MCF 10A (cell line): Measurements from ENCODE around the gene HYKK. TPM values are rescaled to one million over a fixed set of nuclear protein-coding genes. Genes with fewer than 3 reads are reported as not detected.

Experiments
- BruUV-seq: library from RNA; stranded (reverse); fragments of 400-500 nt; replicated peaks from 2 replicates; lab custom pipeline; 2021; lab: Mats Ljungman, UMichigan
- CTCF ChIA-PET: fragments of 300-600 bp; sonication (Branson Sonifier 250); formaldehyde crosslinking; extraction: SDS; loops from one replicate; lab custom pipeline; 2021; ENCODE audit warnings: antibody characterized with exemption, inconsistent platforms; lab: Yijun Ruan, JAX
- POLR2A ChIA-PET: fragments of 300-600, 350-650 bp; sonication (Branson Sonifier 250); formaldehyde crosslinking; extraction: SDS; loops from one replicate; lab custom pipeline; 2020; ENCODE audit warnings: antibody characterized with exemption, inconsistent platforms; lab: Yijun Ruan, JAX
- DNase-seq: peaks from one replicate; pipeline ENCODE4 v3.0.0-alpha.2; 2018; ENCODE audit not compliant: unreplicated experiment
- H3K27ac Mint-ChIP-seq: one replicate; pipeline ENCODE4 v1.8.0; 2022; ENCODE audit warnings: mild to moderate bottlenecking, low read depth, mixed read lengths; ENCODE audit not compliant: unreplicated experiment
- H3K27me3 Mint-ChIP-seq: one replicate; pipeline ENCODE4 v1.8.0; 2022; ENCODE audit warnings: mixed read lengths; ENCODE audit not compliant: insufficient read depth, unreplicated experiment
- H3K36me3 Mint-ChIP-seq: one replicate; pipeline ENCODE4 v1.8.0; 2022; ENCODE audit warnings: mild to moderate bottlenecking, moderate library complexity, mixed read lengths; ENCODE audit not compliant: insufficient read depth, unreplicated experiment
- H3K4me1 Mint-ChIP-seq: one replicate; pipeline ENCODE4 v1.8.0; 2022; ENCODE audit warnings: mixed read lengths; ENCODE audit not compliant: insufficient read depth, unreplicated experiment
- H3K4me3 Mint-ChIP-seq: one replicate; pipeline ENCODE4 v1.8.0; 2022; ENCODE audit warnings: mild to moderate bottlenecking, moderate library complexity, mixed read lengths; ENCODE audit not compliant: unreplicated experiment
- H3K9me3 Mint-ChIP-seq: one replicate; pipeline ENCODE4 v1.8.0; 2022; ENCODE audit warnings: mixed read lengths; ENCODE audit not compliant: unreplicated experiment
- intact Hi-C: fragments of 100-400 bp; cut with micrococcal nuclease; formaldehyde crosslinking; loops from 2 replicates; pipeline ENCODE4 v1.14.1; 2022
- total RNA-seq: library from RNA; stranded (reverse); gene quantifications from 2 replicates; pipeline ENCODE4 v1.2.3, GENCODE V29; 2022
- TF ChIP-seq, protein P1 (sequence below): fragments of 200-600 bp; IDR thresholded peaks from one replicate; pipeline ENCODE4 v1.8.0; 2022; ENCODE audit warnings: antibody characterized with exemption, mild to moderate bottlenecking; ENCODE audit not compliant: unreplicated experiment

Gene HYKK
- total RNA-seq, 1 experiment from 2014 or later, result 1.2 TPM

DNA sequence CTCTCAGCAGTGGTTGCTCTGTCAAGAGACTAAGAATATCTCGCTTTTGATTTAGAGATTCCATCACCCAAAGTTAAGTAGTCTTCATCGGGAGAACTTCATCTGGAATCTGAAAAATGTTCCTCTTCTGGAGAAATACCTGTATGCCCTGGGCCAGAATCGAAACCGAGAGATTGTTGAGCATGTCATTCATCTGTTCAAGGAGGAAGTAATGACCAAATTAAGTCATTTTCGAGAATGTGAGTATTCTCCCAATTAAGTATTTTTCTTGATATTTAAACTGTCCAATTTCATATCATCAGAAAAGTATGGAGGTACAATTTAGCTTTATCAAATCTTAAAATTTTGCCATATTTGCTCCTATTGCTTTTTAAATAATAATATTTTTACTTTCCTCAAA lies 19.9 kb downstream of the HYKK start:
- POLR2A ChIA-PET, result no interaction called here
- TF ChIP-seq, protein P1, sequence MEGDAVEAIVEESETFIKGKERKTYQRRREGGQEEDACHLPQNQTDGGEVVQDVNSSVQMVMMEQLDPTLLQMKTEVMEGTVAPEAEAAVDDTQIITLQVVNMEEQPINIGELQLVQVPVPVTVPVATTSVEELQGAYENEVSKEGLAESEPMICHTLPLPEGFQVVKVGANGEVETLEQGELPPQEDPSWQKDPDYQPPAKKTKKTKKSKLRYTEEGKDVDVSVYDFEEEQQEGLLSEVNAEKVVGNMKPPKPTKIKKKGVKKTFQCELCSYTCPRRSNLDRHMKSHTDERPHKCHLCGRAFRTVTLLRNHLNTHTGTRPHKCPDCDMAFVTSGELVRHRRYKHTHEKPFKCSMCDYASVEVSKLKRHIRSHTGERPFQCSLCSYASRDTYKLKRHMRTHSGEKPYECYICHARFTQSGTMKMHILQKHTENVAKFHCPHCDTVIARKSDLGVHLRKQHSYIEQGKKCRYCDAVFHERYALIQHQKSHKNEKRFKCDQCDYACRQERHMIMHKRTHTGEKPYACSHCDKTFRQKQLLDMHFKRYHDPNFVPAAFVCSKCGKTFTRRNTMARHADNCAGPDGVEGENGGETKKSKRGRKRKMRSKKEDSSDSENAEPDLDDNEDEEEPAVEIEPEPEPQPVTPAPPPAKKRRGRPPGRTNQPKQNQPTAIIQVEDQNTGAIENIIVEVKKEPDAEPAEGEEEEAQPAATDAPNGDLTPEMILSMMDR, result no peak
- H3K4me1 Mint-ChIP-seq, result no peaks in the 10 kb centered on the region
- no peaks in the 10 kb centered on the region for H3K27me3 Mint-ChIP-seq
- no peak for DNase-seq
- H3K9me3 Mint-ChIP-seq, result no peaks in the 10 kb centered on the region
- H3K36me3 Mint-ChIP-seq, result no peaks in the 10 kb centered on the region
- H3K27ac Mint-ChIP-seq, result no peak overlapping the region
- no TSS peak for BruUV-seq
- H3K4me3 Mint-ChIP-seq, result no peak overlapping the region
- CTCF ChIA-PET, result interaction anchor here (1.1 kb wide), 1 partner anchor 106 kb away, joined by 3 read pairs; no protein-coding TSS in a partner anchor
- intact Hi-C loops, result no loop called here

DNA sequence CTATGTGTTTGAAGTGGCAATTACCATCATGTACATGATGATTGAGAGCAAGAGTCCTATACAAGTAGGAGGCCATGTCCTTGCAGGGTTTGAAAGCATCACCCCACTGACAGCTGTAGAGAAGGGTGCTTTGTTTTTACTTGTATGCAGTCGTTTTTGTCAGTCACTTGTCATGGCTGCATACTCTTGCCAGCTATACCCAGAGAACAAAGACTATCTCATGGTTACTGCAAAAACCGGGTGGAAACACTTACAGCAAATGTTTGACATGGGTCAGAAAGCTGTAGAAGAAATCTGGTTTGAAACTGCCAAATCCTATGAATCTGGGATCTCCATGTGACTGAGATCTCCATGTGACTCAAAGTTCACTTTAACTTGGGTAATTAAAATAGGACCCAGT lies 26.0 kb downstream of the HYKK start:
- TF ChIP-seq, protein P1, result no peak
- Mint-ChIP-seq H3K36me3 (no peaks in the 10 kb centered on the region), H3K27ac (no peak overlapping the region), H3K27me3 (no peaks in the 10 kb centered on the region), H3K9me3 (no peaks in the 10 kb centered on the region), H3K4me1 (no peaks in the 10 kb centered on the region), H3K4me3 (no peak overlapping the region)
- POLR2A ChIA-PET, result no interaction called here
- BruUV-seq, result no TSS peak
- DNase-seq, result no peak
- CTCF ChIA-PET, result interaction anchor here (0.6 kb wide), 1 partner anchor 377 kb away, joined by 3 read pairs; no protein-coding TSS in a partner anchor
- intact Hi-C loops, result no loop called here

DNA sequence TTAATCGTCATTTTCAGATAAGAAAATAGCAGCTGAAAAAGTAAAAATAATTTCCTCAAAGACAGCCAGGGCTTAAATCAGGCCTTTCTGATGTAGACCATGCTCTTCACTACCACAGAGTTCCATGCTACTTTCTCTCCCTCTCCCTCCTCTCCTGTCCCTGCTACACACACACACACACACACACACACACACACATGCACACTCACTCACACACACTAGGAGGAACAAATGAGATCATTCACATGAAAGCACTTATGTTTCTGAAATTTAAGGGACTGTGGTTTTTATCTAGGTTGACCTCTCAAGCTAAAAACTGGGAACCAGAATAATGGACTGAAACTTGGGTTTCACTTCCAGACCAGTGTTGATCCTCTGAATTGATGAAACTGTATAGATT lies 28.8 kb downstream of the HYKK start:
- POLR2A ChIA-PET, result interaction anchor here (0.6 kb wide), 2 partner anchors 28 to 626 kb away, joined by 3 to 4 read pairs; no protein-coding TSS in a partner anchor
- Mint-ChIP-seq H3K36me3 (peaks cover 9% of the 10 kb centered on the region), H3K27ac (no peak overlapping the region), H3K4me3 (no peak overlapping the region), H3K27me3 (no peaks in the 10 kb centered on the region), H3K9me3 (no peaks in the 10 kb centered on the region), H3K4me1 (peaks cover 5% of the 10 kb centered on the region)
- CTCF ChIA-PET, result no interaction called here
- intact Hi-C loops, result no loop called here
- no peak for DNase-seq
- TF ChIP-seq, protein P1, result no peak
- no TSS peak for BruUV-seq

DNA sequence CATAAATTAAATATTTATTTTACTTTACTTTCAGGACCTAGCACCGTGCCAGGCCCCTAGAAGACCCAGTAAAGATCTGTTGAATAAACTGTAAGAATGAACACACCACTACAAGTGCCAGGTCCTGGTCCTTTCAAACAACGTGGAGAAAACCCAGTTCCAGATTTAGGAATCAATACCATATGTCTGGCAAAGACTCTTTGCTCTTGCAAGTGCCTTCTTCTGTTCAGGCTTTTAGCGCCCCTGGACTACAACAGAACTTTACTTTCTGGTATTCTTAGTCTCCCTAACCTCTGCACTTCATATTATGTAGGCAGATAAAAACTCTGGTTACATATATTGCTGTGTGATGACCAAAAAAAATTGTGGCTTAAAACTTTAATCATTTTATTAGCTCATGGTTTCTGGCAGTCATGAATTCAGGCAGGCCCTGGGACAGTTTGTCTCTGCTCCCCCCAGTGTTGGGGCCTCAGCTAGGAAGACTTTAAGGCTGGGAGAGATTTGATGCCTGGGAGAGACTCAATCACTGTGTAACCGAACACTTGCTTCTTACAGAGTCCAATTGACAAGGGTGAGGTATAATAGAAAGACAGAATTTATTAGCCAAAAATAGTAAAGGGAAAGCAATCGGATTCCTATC lies 30.0 kb downstream of the HYKK start:
- no peak for DNase-seq
- H3K4me1 Mint-ChIP-seq, result peaks cover 14% of the 10 kb centered on the region
- peaks cover 17% of the 10 kb centered on the region for H3K36me3 Mint-ChIP-seq
- H3K4me3 Mint-ChIP-seq, result no peak overlapping the region
- CTCF ChIA-PET, result no interaction called here
- H3K27ac Mint-ChIP-seq, result no peak overlapping the region
- no peaks in the 10 kb centered on the region for H3K9me3 Mint-ChIP-seq
- BruUV-seq, result no TSS peak
- H3K27me3 Mint-ChIP-seq, result no peaks in the 10 kb centered on the region
- intact Hi-C loops, result no loop called here
- TF ChIP-seq, protein P1, result no peak
- POLR2A ChIA-PET, result interaction anchor here (0.7 kb wide), 1 partner anchor 7 kb away, joined by 3 read pairs; no protein-coding TSS in a partner anchor
